ENCODE results near the gene LRP3. TPM values are rescaled to one million over a fixed set of nuclear protein-coding genes. Genes with fewer than 3 reads are reported as not detected.

Gene LRP3
- total RNA-seq, 1 experiment from 2014 or later: 8.4 TPM

- DNase-seq (ENCODE audit: low read depth): no peak
Observed at GRCh38 chr19:33236696-33237390, 42.7 kb downstream of the LRP3 start.

GRCh38 chr19:33238481-33239149 is 44.5 kb downstream of the LRP3 start:
- DNase-seq (ENCODE audit: low read depth): no peak

GRCh38 chr19:33239223-33239975 is 45.3 kb downstream of the LRP3 start:
- DNase-seq (ENCODE audit: low read depth): no peak

- DNase-seq (ENCODE audit: low read depth): no peak
Observed at GRCh38 chr19:33240181-33240771, 46.1 kb downstream of the LRP3 start.

- no peak for DNase-seq (ENCODE audit: low read depth)
Observed at GRCh38 chr19:33241091-33241529, 47.0 kb downstream of the LRP3 start.

GRCh38 chr19:33241530-33242101 is 47.5 kb downstream of the LRP3 start:
- peak; percentile 36 for DNase-seq (ENCODE audit: low read depth)

- no peak for DNase-seq (ENCODE audit: low read depth)
Observed at GRCh38 chr19:33242131-33242530, 48.0 kb downstream of the LRP3 start.

- DNase-seq (ENCODE audit: low read depth): no peak
Observed at GRCh38 chr19:33242911-33243310, 48.8 kb downstream of the LRP3 start.

GRCh38 chr19:33245948-33246708 is 52.0 kb downstream of the LRP3 start:
- DNase-seq (ENCODE audit: low read depth): no peak

- DNase-seq (ENCODE audit: low read depth): no peak
Observed at GRCh38 chr19:33246709-33247440, 52.7 kb downstream of the LRP3 start.

GRCh38 chr19:33247441-33247819 is 53.3 kb downstream of the LRP3 start:
- no peak for DNase-seq (ENCODE audit: low read depth)

GRCh38 chr19:33248104-33248503 is 54.0 kb downstream of the LRP3 start:
- DNase-seq (ENCODE audit: low read depth): no peak

GRCh38 chr19:33248553-33248953 is 54.4 kb downstream of the LRP3 start:
- no peak for DNase-seq (ENCODE audit: low read depth)

GRCh38 chr19:33248954-33249613 is 55.0 kb downstream of the LRP3 start:
- DNase-seq (ENCODE audit: low read depth): peak; percentile 45

GRCh38 chr19:33249740-33250366 is 55.7 kb downstream of the LRP3 start:
- DNase-seq (ENCODE audit: low read depth): no peak

GRCh38 chr19:33250500-33250899 is 56.4 kb downstream of the LRP3 start:
- no peak for DNase-seq (ENCODE audit: low read depth)

- no peak for DNase-seq (ENCODE audit: low read depth)
Observed at GRCh38 chr19:33251076-33251475, 56.9 kb downstream of the LRP3 start.

GRCh38 chr19:33251526-33252090 is 57.5 kb downstream of the LRP3 start:
- no peak for DNase-seq (ENCODE audit: low read depth)

GRCh38 chr19:33252418-33252962 is 58.4 kb downstream of the LRP3 start:
- no peak for DNase-seq (ENCODE audit: low read depth)
